Transverse colon (tissue), 4 donors: Measurements from ENCODE around the gene FBXO33. TPM values are rescaled to one million over a fixed set of nuclear protein-coding genes. Genes with fewer than 3 reads are reported as not detected.

Experiments used
- DNase-seq: peaks from one replicate; pipeline ENCODE4 v3.0.0-alpha.2; 2019
- H3K27ac ChIP-seq, 4 donors: fragments of 200-600 bp; sonication (generic); 2 replicates each; pipeline ENCODE4 v1.5.1; 2016 to 2018; ENCODE audit warnings: inconsistent platforms in 4 of 4
- H3K27me3 ChIP-seq: fragments of 200-600 bp; sonication (generic); 2 replicates; pipeline ENCODE4 v1.5.1; 2017; ENCODE audit warnings: inconsistent platforms
- H3K36me3 ChIP-seq, 4 donors: fragments of 200-600 bp; sonication (generic); 2 replicates each; pipeline ENCODE4 v1.5.1; 2017 to 2019; ENCODE audit warnings: inconsistent platforms in 4 of 4
- H3K4me1 ChIP-seq, 4 donors: fragments of 200-600 bp; sonication (generic); 2 replicates each; pipeline ENCODE4 v1.5.1; 2017 to 2020; ENCODE audit warnings: inconsistent platforms in 4 of 4
- H3K4me3 ChIP-seq, 4 donors: fragments of 200-600 bp; sonication (generic); 1 replicate in 1 of 4; 2 replicates in 3 of 4; pipeline versions ENCODE4 v1.5.1 to v1.6.1; 2017 to 2019; ENCODE audit warnings: inconsistent platforms in 4 of 4
- H3K9me3 ChIP-seq, 2 donors: fragments of 200-600 bp; sonication (generic); 2 replicates each; pipeline ENCODE4 v1.5.1; 2017 to 2019; ENCODE audit warnings: inconsistent platforms in 2 of 2
- EP300 ChIP-seq: sonication (generic); formaldehyde crosslinking; IDR thresholded peaks from one replicate; pipeline ENCODE4 v1.6.1; 2017; ENCODE audit warnings: antibody characterized with exemption, low read depth
- POLR2A ChIP-seq: fragments of 450-650 bp; IDR thresholded peaks from one replicate; pipeline ENCODE4 v1.6.1; 2016; ENCODE audit warnings: antibody characterized with exemption, mild to moderate bottlenecking, moderate library complexity
- POLR2AphosphoS5 ChIP-seq, 3 donors: sonication (generic); formaldehyde crosslinking; IDR thresholded peaks; one replicate each; pipeline ENCODE4 v1.6.1; 2016; ENCODE audit warnings: antibody characterized with exemption in 3 of 3
- WGBS, 2 donors: methylation state at CpG; one replicate each; pipeline ENCODE4 v1.1.5; 2018; ENCODE audit warnings: low coverage in 1 of 2; 5-methylcytosine and 5-hydroxymethylcytosine counted together
- in situ Hi-C, 4 donors: fragments of 200-750 bp; cut with MboI; loops; one replicate each; pipeline versions ENCODE4 v1.15.0 to v1.15.1; 2017; ENCODE audit warnings: low sequenced_read_pairs in 3 of 4, low pct_ligation_motif_present in 1 of 4, low pct_unique_long_range_greater_than_20kb in 1 of 4
- intact Hi-C: fragments of 100-400 bp; cut with DNase I; formaldehyde crosslinking; loops from one replicate; pipeline ENCODE4 v1.15.1; 2023; ENCODE audit warnings: low total_unique reads
- total RNA-seq, 4 donors: library from RNA; depleted of rRNA; stranded (reverse); fragments of >200 nt; gene quantifications; one replicate each; pipeline ENCODE4 v1.1.0, GENCODE V29; 2016
- TF ChIP-seq, protein P1 (sequence below), 5 experiments: fragments of 200-600 bp in 3 of 5; fragments of 450-650 bp in 2 of 5; sonication (generic) in 3 of 5; IDR thresholded peaks; 1 replicate in 2 of 5; 2 replicates in 3 of 5; pipeline ENCODE4 v1.5.1; 2016 to 2017; ENCODE audit warnings: antibody characterized with exemption in 5 of 5, inconsistent platforms in 3 of 5, mild to moderate bottlenecking in 2 of 5, moderate library complexity in 1 of 5

The FBXO33 gene
- total RNA-seq, 4 donors from 2014 or later, result 4.5 to 12.1 (median 9.7) TPM

DNA sequence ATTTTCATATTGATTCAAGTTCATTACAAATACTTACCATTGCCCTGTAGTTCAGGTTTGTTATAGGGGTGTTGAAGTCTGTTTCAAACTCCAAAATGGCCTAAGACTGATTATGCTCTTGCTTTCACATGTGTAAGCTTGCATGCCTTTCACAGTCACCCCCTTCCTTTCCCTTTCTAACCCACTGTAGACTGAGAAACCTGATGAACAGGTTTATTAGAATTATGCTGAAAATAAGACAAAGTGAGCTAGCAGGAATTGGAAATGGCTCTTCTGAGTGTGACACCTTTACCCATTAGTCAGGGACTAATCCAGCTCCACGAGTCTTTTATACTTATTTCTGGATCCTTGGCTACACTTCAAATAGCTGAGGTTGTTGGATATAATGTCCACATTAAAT, 38.9 kb downstream of the FBXO33 start:
- Histone ChIP-seq H3K27me3 (no peaks in the 10 kb centered on the region), H3K4me3 (no peak overlapping the region), H3K4me1 (no peaks in the 10 kb centered on the region), H3K36me3 (peaks cover 0 to 4% (median 0%) of the 10 kb centered on the region in 4 donors), H3K9me3 (no peaks in the 10 kb centered on the region), H3K27ac (no peak overlapping the region)
- intact Hi-C loops, result no loop called here
- no peak for TF ChIP-seq EP300
- TF ChIP-seq, protein P1, sequence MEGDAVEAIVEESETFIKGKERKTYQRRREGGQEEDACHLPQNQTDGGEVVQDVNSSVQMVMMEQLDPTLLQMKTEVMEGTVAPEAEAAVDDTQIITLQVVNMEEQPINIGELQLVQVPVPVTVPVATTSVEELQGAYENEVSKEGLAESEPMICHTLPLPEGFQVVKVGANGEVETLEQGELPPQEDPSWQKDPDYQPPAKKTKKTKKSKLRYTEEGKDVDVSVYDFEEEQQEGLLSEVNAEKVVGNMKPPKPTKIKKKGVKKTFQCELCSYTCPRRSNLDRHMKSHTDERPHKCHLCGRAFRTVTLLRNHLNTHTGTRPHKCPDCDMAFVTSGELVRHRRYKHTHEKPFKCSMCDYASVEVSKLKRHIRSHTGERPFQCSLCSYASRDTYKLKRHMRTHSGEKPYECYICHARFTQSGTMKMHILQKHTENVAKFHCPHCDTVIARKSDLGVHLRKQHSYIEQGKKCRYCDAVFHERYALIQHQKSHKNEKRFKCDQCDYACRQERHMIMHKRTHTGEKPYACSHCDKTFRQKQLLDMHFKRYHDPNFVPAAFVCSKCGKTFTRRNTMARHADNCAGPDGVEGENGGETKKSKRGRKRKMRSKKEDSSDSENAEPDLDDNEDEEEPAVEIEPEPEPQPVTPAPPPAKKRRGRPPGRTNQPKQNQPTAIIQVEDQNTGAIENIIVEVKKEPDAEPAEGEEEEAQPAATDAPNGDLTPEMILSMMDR (IDR thresholded peaks at IDR 0.05), result no peak
- in situ Hi-C loops, result no loop called here
- DNase-seq, result no peak
- 50 to 67% methylated on average over 1 of the region's 1 CpG for WGBS, 2 donors

DNA sequence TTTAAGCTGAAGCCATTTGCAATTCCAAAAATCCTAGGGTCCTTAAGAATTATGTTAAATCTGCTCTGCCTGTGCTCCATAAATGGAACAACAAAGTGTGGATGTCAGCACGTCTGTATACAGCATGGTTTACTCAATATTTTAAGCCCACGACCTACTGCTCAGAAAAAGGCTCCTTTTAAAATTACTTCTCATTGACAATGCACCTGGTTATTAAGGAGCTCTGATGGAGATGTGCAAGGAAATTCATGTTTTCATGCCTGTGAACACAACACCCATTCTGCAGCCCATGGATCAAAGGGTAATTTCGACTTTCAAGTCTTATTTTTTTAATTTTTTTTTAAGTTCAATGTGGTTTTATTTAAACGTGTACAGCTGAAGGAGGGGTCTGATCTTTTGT, 48.1 kb downstream of the FBXO33 start:
- intact Hi-C loops (no loop called here), in situ Hi-C loops (no loop called here)
- Histone ChIP-seq H3K4me1 (no peaks in the 10 kb centered on the region), H3K27me3 (no peaks in the 10 kb centered on the region), H3K36me3 (no peaks in the 10 kb centered on the region), H3K4me3 (no peak overlapping the region), H3K9me3 (no peaks in the 10 kb centered on the region), H3K27ac (no peak overlapping the region)
- DNase-seq, result no peak
- 82 to 91% methylated on average over 4 of the region's 4 CpGs for WGBS, 2 donors
- TF ChIP-seq POLR2AphosphoS5 (IDR thresholded peaks at IDR 0.05) (no peak), EP300 (no peak), POLR2A (no peak)
- TF ChIP-seq, protein P1 (IDR thresholded peaks at IDR 0.05), result no peak

DNA sequence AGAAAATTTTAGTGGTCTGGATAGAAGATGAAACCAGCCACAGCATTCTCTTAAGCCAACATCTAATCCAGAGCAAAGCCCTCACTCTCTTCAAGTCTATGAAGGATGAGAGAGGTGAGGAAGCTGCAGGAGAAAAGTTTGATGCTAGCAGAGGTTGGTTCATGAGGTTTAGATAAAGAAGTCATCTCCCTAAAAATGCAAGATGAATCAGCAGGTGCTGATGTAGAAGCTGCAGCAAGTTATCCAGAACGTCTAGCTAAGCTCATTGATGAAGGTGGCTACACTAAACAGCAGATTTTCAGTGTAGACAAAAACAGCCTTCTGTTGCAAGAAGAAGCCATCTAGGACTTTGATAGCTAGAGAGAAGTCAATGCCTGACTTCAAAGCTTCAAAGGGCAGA, 48.5 kb downstream of the FBXO33 start:
- no peaks in the 10 kb centered on the region for H3K9me3 ChIP-seq

DNA sequence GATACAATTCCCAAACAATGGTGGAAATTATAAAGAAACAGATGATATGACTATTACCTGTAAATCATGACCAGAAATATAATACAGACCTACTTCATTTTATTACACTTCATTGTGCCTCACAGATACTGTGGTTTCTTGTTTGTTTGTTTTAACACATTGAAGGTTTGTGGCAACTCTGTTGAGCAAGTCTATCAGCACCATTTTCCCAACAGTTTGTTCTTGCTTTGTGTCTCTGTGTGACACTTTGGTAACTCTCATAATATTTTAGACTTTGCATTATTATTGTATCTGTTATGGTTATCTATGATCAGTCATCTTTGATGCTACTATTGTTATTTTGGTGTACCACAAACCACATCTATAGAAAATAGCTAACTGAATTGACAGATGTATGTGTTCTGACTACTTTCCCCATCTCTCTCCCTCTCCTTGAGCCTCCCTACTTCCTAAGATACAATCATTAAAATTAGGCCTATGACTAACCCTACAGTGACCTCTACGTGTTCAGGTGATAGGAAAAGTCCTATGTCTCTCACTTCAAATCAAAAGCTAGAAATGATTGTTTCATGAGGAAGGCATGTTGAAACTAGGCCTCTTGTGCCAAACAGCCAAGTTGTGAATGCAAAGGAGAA, 49.1 kb downstream of the FBXO33 start:
- H3K27ac ChIP-seq, result no peak overlapping the region
- H3K4me3 ChIP-seq, result no peak overlapping the region
- WGBS, 2 donors, result 81 to 88% methylated on average over 1 of the region's 1 CpG
- H3K36me3 ChIP-seq, result no peaks in the 10 kb centered on the region
- intact Hi-C loops, result no loop called here
- no peak for TF ChIP-seq EP300
- no peak for TF ChIP-seq POLR2A
- TF ChIP-seq, protein P1 (IDR thresholded peaks at IDR 0.05), result no peak
- no peak for TF ChIP-seq POLR2AphosphoS5 (IDR thresholded peaks at IDR 0.05)
- no peaks in the 10 kb centered on the region for H3K4me1 ChIP-seq
- no peaks in the 10 kb centered on the region for H3K9me3 ChIP-seq
- no peak for DNase-seq
- no peaks in the 10 kb centered on the region for H3K27me3 ChIP-seq
- in situ Hi-C loops, result no loop called here

More for the DNA sequence above, 48.5 kb downstream of the FBXO33 start:
- in situ Hi-C loops (no loop called here), intact Hi-C loops (no loop called here)
- TF ChIP-seq POLR2A, result no peak
- no peak for TF ChIP-seq POLR2AphosphoS5 (IDR thresholded peaks at IDR 0.05)
- TF ChIP-seq, protein P1 (IDR thresholded peaks at IDR 0.05), result no peak
- no peak for TF ChIP-seq EP300
- WGBS, 2 donors, result 57 to 88% methylated on average over 1 of the region's 1 CpG
- H3K36me3 ChIP-seq, result no peaks in the 10 kb centered on the region
- DNase-seq, result no peak
- H3K27me3 ChIP-seq, result no peaks in the 10 kb centered on the region
- H3K4me1 ChIP-seq, result no peaks in the 10 kb centered on the region
- no peak overlapping the region for H3K27ac ChIP-seq
- no peak overlapping the region for H3K4me3 ChIP-seq
